ENCODE data around the gene SAMD4B. TPM values are rescaled to one million over a fixed set of nuclear protein-coding genes. Genes with fewer than 3 reads are reported as not detected.

The SAMD4B gene
- total RNA-seq, 1 donor from 2014 or later, result 60.7 TPM

DNA sequence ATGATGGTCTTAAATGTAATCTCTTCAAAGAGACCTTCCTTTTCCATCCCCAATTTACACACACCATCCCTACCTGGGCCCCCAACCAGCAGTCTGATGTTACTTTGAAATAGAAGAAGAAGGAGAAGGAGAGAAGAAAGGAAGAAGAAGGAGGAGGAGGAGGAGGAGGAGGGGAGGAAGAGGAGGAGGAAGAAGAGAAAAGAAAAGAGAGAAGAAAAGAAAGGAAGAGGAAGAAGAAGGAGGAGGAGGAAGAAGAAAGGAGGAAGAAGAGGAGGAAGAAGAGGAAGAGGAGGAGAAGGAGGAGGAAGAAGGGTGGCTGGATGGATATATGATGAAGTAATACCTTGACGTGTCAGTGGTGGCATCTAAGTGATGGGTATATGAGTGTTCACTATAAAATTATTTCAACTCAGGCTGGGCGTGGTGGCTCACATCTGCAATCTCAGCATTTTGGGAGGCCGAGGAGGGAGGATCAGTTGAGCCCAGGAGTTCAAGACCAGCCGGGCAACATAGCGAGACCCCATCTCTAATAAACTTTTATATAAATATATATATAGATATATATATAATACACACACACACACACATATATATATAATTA is 17.9 kb upstream of the SAMD4B start:
- Mint-ChIP-seq H3K27ac (no peak overlapping the region), H3K27me3 (no peaks in the 10 kb centered on the region), H3K36me3 (ENCODE audit: low read depth) (peaks cover 23% of the 10 kb centered on the region), H3K9me3 (no peaks in the 10 kb centered on the region), H3K4me3 (no peak overlapping the region), H3K4me1 (peaks cover 22% of the 10 kb centered on the region)
- ChIA-PET CTCF (no interaction called here), POLR2A (no interaction called here)
- intact Hi-C loops (cut with micrococcal nuclease), result no loop called here
- DNase-seq (no peak), ATAC-seq (ENCODE audit: low read depth) (no peak)
- TF ChIP-seq, protein P1, sequence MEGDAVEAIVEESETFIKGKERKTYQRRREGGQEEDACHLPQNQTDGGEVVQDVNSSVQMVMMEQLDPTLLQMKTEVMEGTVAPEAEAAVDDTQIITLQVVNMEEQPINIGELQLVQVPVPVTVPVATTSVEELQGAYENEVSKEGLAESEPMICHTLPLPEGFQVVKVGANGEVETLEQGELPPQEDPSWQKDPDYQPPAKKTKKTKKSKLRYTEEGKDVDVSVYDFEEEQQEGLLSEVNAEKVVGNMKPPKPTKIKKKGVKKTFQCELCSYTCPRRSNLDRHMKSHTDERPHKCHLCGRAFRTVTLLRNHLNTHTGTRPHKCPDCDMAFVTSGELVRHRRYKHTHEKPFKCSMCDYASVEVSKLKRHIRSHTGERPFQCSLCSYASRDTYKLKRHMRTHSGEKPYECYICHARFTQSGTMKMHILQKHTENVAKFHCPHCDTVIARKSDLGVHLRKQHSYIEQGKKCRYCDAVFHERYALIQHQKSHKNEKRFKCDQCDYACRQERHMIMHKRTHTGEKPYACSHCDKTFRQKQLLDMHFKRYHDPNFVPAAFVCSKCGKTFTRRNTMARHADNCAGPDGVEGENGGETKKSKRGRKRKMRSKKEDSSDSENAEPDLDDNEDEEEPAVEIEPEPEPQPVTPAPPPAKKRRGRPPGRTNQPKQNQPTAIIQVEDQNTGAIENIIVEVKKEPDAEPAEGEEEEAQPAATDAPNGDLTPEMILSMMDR (IDR thresholded peaks at IDR 0.05), result no peak

DNA sequence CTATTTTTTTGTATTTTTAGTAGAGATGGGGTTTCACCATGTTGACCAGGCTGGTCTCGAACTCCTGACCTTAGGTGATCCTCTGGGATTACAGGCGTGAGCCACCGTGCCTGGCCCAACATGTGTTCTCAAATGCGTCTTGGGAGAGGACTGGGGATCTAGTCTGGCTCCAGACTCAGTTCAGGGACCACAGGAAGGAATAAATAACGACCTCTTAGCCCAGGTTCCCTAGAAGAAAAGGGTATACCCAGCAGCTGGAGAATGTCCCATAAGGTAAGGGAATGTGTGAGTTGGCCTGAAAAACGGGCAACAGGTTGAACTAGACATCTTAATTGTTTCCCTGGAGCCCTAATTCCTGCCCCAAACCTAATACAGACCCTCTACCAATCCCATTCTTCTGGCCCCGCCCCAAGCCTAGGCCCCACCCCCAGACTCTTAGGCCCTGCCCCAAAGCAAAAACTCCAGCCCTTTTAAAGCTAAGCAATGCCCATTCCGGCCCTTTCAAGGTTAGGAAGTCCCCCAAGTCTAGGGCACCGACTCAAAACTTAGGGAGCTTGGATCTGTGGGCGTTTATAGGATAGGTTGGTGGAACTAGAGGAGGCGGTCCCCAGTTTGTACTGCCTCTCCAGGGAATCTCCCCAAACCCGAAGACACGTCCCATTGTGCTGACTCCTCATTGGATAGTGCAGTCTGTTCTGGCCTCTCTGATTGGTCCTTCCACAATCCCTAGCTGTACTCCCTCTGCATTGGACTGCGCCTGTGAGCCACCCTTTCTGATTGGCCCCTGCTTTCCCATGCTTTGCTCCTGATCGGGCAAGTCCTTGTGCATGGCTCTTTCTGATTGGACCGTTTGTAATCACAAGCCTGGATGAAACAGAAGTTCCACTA is 16.2 kb upstream of the SAMD4B start:
- intact Hi-C loops (cut with micrococcal nuclease), result no loop called here
- TF ChIP-seq, protein P1 (IDR thresholded peaks at IDR 0.05), result no peak
- ATAC-seq (ENCODE audit: low read depth), result no peak
- no peaks in the 10 kb centered on the region for H3K27me3 Mint-ChIP-seq
- peaks cover 32% of the 10 kb centered on the region for H3K36me3 Mint-ChIP-seq (ENCODE audit: low read depth)
- ChIA-PET CTCF (interaction anchor here (1.8 to 3.4 kb wide), 2 partner anchors 10 to 204 kb away, joined by 7 to 40 read pairs; partner anchors contain the start of gene GMFG), POLR2A (interaction anchor here (0.6 to 2.0 kb wide), 2 partner anchors 10 to 72 kb away, joined by 3 to 8 read pairs; partner anchors contain the start of gene GMFG)
- no peaks in the 10 kb centered on the region for H3K9me3 Mint-ChIP-seq
- no peak overlapping the region for H3K4me3 Mint-ChIP-seq
- no peak overlapping the region for H3K27ac Mint-ChIP-seq
- peaks cover 20% of the 10 kb centered on the region for H3K4me1 Mint-ChIP-seq
- DNase-seq, result no peak

DNA sequence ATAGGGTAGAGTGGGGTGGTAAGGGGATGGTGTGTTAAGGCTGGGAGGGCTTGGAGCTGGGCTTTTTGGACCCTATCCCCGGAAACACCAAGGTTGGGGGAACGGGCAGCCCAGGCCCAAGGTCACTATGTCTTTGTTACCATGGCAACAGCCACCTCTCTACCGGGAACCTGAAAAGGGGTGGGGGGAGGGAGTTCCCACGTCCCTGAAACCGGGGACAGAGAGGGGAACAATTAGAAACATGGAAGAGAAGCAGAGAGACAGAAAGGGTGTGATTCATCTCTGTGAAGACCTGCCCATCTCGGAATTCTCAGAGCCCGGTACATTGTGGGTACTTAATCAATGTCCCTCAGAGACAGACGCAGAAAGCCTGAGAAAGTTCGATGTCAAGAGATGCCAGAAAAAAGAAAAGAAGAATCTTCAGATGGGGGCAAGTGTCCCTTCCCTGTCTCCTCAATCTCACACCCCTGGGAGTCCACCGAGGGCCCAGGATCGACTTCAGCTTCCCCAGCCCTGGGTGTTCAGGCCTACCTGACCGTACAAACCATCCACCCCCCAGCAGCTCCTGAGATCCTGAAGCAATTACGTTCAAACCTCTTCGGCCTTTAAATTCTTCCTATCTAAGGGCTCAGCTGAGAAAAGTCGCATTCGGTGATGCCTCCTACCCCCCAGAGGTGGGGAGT is 14.7 kb upstream of the SAMD4B start:
- DNase-seq (no peak), ATAC-seq (ENCODE audit: low read depth) (no peak)
- Mint-ChIP-seq H3K36me3 (ENCODE audit: low read depth) (peaks cover 36% of the 10 kb centered on the region), H3K27ac (no peak overlapping the region), H3K9me3 (no peaks in the 10 kb centered on the region), H3K4me3 (no peak overlapping the region), H3K4me1 (peaks cover 19% of the 10 kb centered on the region), H3K27me3 (no peaks in the 10 kb centered on the region)
- CTCF ChIA-PET, result interaction anchor here (0.6 to 3.4 kb wide), 9 partner anchors 8 to 793 kb away, joined by 3 to 40 read pairs (median 4); partner anchors contain the start of genes GMFG and PAK4
- POLR2A ChIA-PET, result interaction anchor here (1.8 kb wide), 1 partner anchor 205 kb away, joined by 5 read pairs; no protein-coding TSS in a partner anchor
- intact Hi-C loops (cut with micrococcal nuclease), result loop anchor here (1.0 kb wide), 3 partner anchors 115 to 217 kb away; no protein-coding TSS in a partner anchor
- TF ChIP-seq, protein P1 (IDR thresholded peaks at IDR 0.05), result no peak

GRCh38 chr19:39328046-39328705 is 14.0 kb upstream of the SAMD4B start:
- peak; percentile 96 for ATAC-seq (ENCODE audit: low read depth)

More at GRCh38 chr19:39328046-39328705, 14.0 kb upstream of the SAMD4B start:
- TF ChIP-seq, protein P1 (IDR thresholded peaks at IDR 0.05), result no peak
- Mint-ChIP-seq H3K4me3 (no peak overlapping the region), H3K27ac (no peak overlapping the region), H3K9me3 (no peaks in the 10 kb centered on the region), H3K27me3 (no peaks in the 10 kb centered on the region), H3K36me3 (ENCODE audit: low read depth) (peaks cover 41% of the 10 kb centered on the region), H3K4me1 (peaks cover 22% of the 10 kb centered on the region)
- POLR2A ChIA-PET, result interaction anchor here (0.6 to 1.8 kb wide), 2 partner anchors 15 to 206 kb away, joined by 4 to 5 read pairs; no protein-coding TSS in a partner anchor
- intact Hi-C loops (cut with micrococcal nuclease), result loop anchor here (1.0 kb wide), 3 partner anchors 116 to 218 kb away; no protein-coding TSS in a partner anchor
- CTCF ChIA-PET, result interaction anchor here (0.8 to 3.4 kb wide), 11 partner anchors 8 to 783 kb away, joined by 3 to 40 read pairs (median 3); partner anchors contain the start of genes GMFG and PAK4
- DNase-seq, result peak; percentile 77

All from activated B cell treated with CpG ODN at 0.5 μM for 24 hours (primary cell).